Measurements from ENCODE around the gene PRDM16.

Gene PRDM16

DNA sequence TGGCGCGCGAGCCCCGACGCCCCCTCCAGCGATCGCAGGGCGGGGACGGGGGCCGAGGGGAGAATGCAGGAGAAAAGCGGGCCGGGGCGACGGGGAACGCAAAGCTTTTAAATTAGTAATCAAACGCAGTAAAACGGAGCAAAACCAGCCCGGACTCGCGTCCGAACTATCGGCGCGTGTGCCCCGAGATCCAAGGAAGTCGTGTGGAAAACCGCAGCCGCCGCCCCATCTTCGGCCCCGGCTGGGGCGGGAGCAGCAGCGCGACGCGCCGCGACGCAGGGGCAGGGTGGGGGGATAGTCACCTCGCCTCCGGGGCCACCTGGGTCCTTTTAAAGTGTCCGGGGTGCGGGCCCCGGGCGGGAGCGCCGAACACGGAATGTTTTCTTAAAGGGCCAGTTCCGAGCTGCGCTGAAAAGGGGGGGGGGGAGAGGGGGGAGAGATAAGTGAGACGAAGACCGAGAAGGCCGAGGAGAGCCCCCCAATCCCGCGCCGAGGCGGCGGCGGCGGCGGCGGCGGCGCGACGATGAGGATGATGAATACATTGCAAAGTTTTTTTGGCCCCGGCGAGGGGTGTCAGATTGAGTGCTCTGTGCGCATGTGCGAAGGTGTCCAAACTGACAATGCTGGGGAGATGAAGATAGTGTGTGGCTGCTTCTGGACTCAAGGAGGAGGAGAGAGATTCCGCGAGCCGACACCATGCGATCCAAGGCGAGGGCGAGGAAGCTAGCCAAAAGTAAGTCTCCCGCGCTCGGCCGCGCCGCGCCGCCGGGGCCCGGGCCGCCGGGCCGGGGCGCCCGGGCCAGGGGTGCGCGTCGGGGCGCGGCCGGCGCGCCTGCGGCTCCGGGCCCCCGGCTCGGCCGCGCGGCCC lies at the start of gene PRDM16 (continued):
- TF ChIP-seq, protein P1, sequence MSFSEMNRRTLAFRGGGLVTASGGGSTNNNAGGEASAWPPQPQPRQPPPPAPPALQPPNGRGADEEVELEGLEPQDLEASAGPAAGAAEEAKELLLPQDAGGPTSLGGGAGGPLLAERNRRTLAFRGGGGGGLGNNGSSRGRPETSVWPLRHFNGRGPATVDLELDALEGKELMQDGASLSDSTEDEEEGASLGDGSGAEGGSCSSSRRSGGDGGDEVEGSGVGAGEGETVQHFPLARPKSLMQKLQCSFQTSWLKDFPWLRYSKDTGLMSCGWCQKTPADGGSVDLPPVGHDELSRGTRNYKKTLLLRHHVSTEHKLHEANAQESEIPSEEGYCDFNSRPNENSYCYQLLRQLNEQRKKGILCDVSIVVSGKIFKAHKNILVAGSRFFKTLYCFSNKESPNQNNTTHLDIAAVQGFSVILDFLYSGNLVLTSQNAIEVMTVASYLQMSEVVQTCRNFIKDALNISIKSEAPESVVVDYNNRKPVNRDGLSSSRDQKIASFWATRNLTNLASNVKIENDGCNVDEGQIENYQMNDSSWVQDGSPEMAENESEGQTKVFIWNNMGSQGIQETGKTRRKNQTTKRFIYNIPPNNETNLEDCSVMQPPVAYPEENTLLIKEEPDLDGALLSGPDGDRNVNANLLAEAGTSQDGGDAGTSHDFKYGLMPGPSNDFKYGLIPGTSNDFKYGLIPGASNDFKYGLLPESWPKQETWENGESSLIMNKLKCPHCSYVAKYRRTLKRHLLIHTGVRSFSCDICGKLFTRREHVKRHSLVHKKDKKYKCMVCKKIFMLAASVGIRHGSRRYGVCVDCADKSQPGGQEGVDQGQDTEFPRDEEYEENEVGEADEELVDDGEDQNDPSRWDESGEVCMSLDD (tag by site-specific recombination; IDR thresholded peaks at IDR 0.05): 0 out of 2 replicates have a peak, but pooled peaks have one; percentile 66
- TF ChIP-seq, protein P2, sequence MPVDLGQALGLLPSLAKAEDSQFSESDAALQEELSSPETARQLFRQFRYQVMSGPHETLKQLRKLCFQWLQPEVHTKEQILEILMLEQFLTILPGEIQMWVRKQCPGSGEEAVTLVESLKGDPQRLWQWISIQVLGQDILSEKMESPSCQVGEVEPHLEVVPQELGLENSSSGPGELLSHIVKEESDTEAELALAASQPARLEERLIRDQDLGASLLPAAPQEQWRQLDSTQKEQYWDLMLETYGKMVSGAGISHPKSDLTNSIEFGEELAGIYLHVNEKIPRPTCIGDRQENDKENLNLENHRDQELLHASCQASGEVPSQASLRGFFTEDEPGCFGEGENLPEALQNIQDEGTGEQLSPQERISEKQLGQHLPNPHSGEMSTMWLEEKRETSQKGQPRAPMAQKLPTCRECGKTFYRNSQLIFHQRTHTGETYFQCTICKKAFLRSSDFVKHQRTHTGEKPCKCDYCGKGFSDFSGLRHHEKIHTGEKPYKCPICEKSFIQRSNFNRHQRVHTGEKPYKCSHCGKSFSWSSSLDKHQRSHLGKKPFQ (tag by site-specific recombination; IDR thresholded peaks at IDR 0.05): no peak
- TF ChIP-seq ZNF660 (tag by site-specific recombination; IDR thresholded peaks at IDR 0.05) (no peak), ZNF776 (tag by site-specific recombination; IDR thresholded peaks at IDR 0.05; ENCODE audit: borderline replicate concordance) (no peak), OSR2 (tag by site-specific recombination; IDR thresholded peaks at IDR 0.05) (no peak), PRDM10 (tag by site-specific recombination; IDR thresholded peaks at IDR 0.05) (peak; percentile 40), ZBTB17 (tag by site-specific recombination; IDR thresholded peaks at IDR 0.05) (peak; percentile 70; the same call in 1 of the 2 replicates), ZNF341 (tag by site-specific recombination; IDR thresholded peaks at IDR 0.05; ENCODE audit: low read depth) (peak; percentile 31; the same call in 1 of the 2 replicates), ZNF16 (tag by site-specific recombination; IDR thresholded peaks at IDR 0.05; ENCODE audit: low read depth) (no peak), ZNF350 (tag by site-specific recombination; IDR thresholded peaks at IDR 0.05) (no peak), ZNF792 (tag by site-specific recombination; IDR thresholded peaks at IDR 0.05) (no peak), ZNF596 (tag by site-specific recombination; IDR thresholded peaks at IDR 0.05) (no peak), ELK4 (IDR thresholded peaks at IDR 0.05; ENCODE audit: borderline replicate concordance, low read depth, low read length) (no peak), ZBTB26 (tag by site-specific recombination; optimal IDR thresholded peaks at IDR 0.05) (peak; percentile 63), ZNF600 (tag by site-specific recombination; IDR thresholded peaks at IDR 0.05) (0 out of 2 replicates have a peak, but pooled peaks have one; percentile 18), ZEB2 (tag by site-specific recombination; IDR thresholded peaks at IDR 0.05) (peak; percentile 62), ZNF664 (tag by site-specific recombination; IDR thresholded peaks at IDR 0.05) (peak; percentile 58; the same call in 1 of the 2 replicates), ZNF24 (tag by site-specific recombination; IDR thresholded peaks at IDR 0.05) (peak; percentile 26; the same call in 1 of the 2 replicates), ZXDB (tag by site-specific recombination; IDR thresholded peaks at IDR 0.05) (peak; percentile 49), ZNF692 (tag by site-specific recombination; IDR thresholded peaks at IDR 0.05) (0 out of 2 replicates have a peak, but pooled peaks have one; percentile 47), SCRT2 (tag by site-specific recombination; IDR thresholded peaks at IDR 0.05) (no peak)
- TF ChIP-seq, protein P3, sequence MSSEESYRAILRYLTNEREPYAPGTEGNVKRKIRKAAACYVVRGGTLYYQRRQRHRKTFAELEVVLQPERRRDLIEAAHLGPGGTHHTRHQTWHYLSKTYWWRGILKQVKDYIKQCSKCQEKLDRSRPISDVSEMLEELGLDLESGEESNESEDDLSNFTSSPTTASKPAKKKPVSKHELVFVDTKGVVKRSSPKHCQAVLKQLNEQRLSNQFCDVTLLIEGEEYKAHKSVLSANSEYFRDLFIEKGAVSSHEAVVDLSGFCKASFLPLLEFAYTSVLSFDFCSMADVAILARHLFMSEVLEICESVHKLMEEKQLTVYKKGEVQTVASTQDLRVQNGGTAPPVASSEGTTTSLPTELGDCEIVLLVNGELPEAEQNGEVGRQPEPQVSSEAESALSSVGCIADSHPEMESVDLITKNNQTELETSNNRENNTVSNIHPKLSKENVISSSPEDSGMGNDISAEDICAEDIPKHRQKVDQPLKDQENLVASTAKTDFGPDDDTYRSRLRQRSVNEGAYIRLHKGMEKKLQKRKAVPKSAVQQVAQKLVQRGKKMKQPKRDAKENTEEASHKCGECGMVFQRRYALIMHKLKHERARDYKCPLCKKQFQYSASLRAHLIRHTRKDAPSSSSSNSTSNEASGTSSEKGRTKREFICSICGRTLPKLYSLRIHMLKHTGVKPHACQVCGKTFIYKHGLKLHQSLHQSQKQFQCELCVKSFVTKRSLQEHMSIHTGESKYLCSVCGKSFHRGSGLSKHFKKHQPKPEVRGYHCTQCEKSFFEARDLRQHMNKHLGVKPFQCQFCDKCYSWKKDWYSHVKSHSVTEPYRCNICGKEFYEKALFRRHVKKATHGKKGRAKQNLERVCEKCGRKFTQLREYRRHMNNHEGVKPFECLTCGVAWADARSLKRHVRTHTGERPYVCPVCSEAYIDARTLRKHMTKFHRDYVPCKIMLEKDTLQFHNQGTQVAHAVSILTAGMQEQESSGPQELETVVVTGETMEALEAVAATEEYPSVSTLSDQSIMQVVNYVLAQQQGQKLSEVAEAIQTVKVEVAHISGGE (tag by site-specific recombination; conservative IDR thresholded peaks at IDR 0.05; ENCODE audit: low read depth): 0 out of 2 replicates have a peak, but pooled peaks have one; percentile 21
